M059J (cell line): Measurements from ENCODE around the gene BMP6. TPM values are rescaled to one million over a fixed set of nuclear protein-coding genes. Genes with fewer than 3 reads are reported as not detected.

ENCODE experiments used
- DNase-seq: peaks from one replicate; pipeline ENCODE4 v3.0.0-alpha.2; 2012; ENCODE audit warnings: low read depth
- total RNA-seq: library from RNA; depleted of rRNA; stranded (reverse); fragments of >200 nt; shearing (Covaris generic); gene quantifications from 2 replicates; pipeline ENCODE4 v1.2.3, GENCODE V29; 2014; rRNA removed

The BMP6 gene
- total RNA-seq, result not detected in 2 replicates

DNA sequence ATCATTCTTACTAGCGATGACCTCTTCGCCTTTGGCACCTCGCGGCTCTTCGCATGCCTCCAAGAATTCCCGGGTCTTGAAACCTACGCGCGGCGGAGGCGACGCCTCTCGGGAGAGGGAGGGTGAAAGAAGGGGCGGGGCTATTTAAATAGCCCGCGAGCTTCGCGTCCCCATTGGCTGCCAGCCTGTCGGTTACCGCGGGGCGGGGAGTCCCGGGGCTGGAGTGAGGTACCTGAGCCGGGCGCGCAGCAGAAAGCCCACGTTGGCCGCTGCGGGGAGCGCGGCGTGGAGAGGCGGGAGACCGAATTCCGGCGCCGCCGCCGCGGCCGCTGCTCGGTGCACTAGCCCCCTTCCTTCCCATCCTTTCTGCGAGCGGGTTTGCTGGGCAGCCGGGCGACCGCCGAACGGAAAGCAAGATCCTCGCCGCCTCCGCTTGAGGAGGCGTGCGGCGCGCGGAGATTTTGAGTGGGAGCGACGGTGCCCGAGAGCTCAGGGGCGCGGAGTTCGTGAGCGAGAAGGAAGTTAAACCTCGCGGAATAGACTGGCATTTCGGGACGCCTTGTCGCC, at the start of gene BMP6:
Gene BMP6 (plus strand): TSS at position 251 of the 567 bp plus-strand sequence. CDS start 857 bp downstream, outside the sequence.
- peak; percentile 85 for DNase-seq

- no peak for DNase-seq
These were observed 48.7 kb upstream of the BMP6 start for GRCh38 chr6:7677229-7677628.

DNA sequence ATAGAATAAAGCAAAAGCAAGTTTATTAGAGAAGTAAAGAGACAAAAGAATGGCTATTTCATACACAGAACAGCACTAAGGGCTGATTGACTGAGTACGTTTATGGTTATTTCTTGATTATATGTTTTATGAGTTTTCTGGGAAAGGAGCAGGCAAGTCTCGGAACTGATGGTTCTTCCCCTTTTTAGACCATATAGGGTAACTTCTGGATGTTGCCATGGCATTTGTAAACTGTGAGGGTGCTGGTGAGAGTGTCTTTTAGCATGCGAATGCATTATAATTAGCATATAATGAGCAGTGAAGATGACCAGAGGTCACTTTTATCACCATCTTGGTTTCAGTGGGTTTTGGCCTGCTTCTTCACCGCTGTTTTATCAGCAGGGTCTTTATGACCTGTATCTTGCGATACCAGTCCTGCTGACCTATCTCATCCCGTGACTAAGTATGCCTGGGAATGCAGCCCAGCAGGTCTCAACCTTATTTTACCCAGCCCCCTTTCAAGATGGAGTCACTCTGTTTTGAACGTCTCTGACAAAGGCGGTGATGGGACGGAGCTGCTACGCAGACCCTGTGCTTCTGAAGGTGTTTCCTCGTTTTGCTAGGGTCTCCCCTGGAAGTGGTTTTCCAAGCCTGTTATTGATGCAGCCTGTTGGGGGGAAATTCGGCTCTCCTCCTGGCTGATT, 45.4 kb upstream of the BMP6 start:
- DNase-seq, result no peak

GRCh38 chr6:7681449-7681848, 44.5 kb upstream of the BMP6 start:
- no peak for DNase-seq

DNA sequence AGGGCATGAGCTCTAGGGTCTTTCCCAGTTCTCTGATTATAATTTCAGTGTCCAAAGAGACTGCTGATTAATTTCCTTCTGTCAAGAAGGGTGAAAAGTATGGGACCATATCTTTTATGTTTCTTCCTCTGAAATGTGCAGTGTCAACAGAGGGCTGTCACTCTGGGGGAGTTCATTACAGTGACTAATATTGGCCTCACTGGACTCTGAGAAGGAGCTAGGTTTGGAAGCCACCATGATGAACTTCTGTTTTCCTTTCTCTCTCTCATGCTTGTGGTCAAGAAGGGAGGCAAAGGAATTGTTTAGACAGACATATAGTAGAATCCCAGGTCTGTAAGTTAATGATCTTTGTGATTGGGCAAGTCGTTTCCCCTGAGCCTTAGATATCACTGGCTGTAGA, 41.8 kb upstream of the BMP6 start:
- peak; percentile 12 for DNase-seq

DNA sequence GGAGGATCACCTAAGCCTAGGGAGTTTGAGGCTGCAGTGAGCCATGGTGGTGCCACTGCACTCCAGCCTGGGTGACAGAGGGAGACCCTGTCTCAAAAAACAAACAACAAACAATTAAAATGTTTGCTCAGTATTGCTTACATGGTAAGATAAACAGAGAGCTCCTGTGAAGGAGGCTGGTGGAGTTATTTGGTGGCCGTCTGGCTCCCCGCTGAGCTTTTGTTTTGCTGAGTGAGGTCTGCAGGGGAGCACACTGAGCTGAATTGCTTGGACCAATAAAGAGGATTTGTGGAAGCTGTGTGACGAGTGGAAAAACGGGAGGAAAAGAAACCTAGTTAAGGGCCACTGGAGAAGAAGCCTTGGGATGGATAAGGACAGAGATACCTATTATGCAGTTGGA, 41.1 kb upstream of the BMP6 start:
- no peak for DNase-seq

- no peak for DNase-seq
These were observed 40.6 kb upstream of the BMP6 start for GRCh38 chr6:7685276-7685675.

- DNase-seq, result no peak
These were observed 38.5 kb upstream of the BMP6 start for GRCh38 chr6:7687145-7688111.

GRCh38 chr6:7691021-7691420, 34.9 kb upstream of the BMP6 start:
- DNase-seq, result no peak

DNA sequence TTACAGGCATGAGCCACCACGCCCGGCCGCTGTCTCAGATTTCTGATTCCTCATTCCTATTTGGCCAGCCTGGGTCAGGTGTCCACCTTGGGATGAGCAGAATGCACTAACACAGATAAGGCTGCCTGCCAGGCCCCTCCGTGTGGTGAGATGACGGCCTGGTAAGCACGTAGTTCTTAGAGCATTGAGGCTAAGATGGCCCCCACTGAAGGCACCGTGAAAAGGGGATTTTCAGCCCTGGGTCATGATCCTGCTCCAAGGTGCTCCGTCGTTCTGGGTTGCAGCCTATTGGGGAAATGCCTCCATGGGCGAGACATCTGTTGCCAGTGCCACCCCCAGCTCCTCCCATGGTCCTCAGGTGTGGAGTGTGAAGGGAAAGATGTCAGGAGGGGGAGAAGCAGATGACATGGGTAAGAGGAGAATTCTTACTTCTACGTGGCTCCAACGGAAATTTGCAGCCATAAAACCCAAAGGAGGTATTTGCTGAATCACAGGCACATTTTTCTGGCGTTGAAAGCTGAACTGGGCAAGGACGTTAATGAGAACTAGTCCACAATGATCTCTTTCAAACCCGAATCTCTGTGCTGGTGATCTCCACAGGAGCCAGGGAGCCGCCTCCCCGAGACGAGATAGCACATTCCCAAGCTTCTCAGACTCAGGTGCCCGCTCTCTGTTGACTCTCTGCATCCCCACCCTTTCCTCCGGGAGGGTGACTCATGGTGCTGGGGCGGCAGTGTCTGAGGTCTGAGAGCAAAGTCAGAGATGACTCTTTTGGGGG, 34.0 kb upstream of the BMP6 start:
- peak; percentile 66 for DNase-seq

DNA sequence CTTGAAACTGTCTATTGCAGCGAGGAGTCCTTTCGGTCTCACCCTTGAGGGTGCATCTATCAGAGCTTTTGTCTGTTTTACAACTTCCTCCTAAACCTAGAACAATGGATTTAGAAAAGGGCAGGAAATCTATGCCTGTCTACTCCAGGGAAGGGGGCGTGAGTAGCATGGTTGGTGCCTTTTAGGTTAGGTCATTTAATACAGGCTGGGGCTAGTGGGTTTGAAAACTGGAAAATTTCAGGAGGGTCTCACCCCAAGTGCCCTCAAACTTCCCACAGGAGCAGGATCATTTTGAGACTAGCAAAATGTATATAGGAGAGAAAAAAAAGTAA, 33.5 kb upstream of the BMP6 start:
- no peak for DNase-seq

DNA sequence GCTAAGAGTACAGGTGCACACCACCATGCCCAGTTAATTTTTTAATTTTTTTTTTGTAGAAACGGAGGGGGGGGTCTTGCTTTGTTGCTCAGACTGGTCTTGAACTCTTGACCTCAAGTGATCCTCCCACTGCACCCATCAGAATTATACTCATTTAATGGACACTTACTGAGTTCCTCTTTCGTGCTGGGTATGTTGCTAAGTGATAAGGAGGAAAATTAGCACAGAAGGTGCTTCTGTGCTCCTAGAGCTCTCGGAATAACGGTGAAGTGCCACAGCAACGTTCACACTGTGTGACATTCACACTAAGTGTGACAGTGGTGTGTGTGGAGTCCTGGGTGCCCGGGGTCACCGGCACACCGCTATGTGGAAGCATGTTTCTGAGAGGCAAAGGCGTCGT, 32.1 kb upstream of the BMP6 start:
- no peak for DNase-seq

- DNase-seq, result peak; percentile 27
These were observed 29.8 kb upstream of the BMP6 start for GRCh38 chr6:7696061-7696460.

DNA sequence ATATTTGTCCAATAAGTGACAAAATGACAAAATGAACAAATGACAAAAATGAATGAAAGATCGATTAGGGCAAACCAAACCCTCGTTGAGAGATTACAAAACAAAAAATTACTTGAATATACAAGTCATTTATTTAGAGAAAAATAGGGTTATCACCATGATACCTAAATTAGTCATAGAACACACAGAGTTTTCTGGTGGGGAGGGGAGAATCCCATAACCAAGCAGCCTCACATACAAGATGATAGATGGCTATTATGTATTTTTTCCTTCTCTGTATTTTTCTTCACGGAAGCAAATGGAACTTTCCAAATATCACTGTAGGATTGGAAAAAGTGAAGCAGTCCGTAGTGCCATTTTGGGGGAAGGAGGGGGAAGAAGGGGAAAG, 28.5 kb upstream of the BMP6 start:
- peak; percentile 22 for DNase-seq

- peak; percentile 89 for DNase-seq
These were observed 27.9 kb upstream of the BMP6 start for GRCh38 chr6:7697820-7698623.

GRCh38 chr6:7701212-7701834, 24.6 kb upstream of the BMP6 start:
- DNase-seq, result no peak

DNA sequence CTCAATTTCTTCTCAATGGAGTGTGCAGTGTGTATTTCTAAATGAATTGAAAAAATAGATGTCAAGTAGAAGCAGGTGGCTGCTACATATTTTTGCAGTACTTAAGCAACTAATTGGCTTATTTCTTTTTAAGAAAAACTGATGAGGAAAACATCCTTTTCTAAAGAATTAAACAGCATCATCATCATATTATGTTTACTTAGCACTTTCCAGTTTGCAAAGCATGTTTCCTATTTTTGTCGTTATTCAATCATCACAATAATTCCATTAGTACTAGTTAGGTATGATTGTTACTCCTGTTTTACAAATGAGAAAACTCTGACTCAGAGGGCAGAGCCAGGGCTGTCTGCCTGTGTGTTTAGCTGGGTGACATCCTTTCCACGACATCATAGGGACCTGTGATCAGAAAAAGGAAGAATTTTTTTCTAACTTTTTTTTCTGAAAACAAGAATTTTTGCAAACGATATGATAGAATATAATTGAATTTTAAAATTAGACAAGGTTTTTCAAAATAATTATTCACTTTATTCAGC, 22.7 kb upstream of the BMP6 start:
- DNase-seq, result no peak

DNA sequence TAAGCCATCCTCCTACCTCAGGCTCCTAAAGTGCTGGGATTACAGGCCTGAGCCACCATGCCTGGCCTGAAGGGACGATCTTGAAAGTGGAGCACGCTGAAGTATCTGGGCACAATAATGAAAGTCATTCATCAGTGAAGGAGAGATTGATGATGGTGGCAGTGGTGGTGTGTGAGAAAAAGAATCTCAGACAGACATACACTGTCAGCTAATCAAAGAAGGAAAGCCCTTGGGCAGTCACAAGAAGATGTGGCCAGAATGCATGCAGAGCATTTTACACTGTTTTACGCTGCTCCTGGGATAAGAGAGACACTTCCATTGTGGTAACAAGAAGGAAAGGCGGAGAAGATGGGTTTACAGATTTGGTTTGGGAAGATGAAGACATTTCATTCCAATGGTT, 20.4 kb upstream of the BMP6 start:
- DNase-seq, result no peak

DNA sequence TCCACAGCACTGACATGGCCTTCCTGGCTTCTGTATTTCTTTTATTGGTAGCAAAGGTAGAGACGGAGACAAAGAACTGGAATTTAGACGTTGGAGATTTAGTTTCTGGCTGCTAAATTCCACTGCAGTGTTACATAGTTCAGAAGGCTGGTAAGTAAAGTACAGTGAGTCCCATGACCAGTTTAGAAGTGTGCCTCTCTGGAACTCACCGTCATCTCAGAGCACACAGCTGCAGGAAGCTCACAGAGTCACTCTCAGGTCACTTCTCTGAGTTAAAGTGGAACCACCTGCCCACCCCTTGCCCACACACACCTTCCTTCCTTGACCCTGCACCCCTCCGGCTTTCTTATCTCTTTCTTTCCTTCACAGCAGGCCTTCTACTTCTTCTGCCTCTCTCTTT, 19.6 kb upstream of the BMP6 start:
- DNase-seq, result no peak

- DNase-seq, result peak; percentile 57
These were observed 18.1 kb upstream of the BMP6 start for GRCh38 chr6:7707787-7708186.
